H1 (cell line): ENCODE measurements around the gene MIPEP. TPM values are rescaled to one million over a fixed set of nuclear protein-coding genes. Genes with fewer than 3 reads are reported as not detected.

Experiments used
- CTCF ChIA-PET: fragments of 300-600 bp; sonication (Branson Sonifier 250); formaldehyde crosslinking; loops from one replicate; lab custom pipeline; 2021; ENCODE audit not compliant: partially characterized antibody; lab: Charles Lee
- POLR2A ChIA-PET: fragments of 300-600 bp; sonication (Branson Sonifier 250); formaldehyde crosslinking; loops from one replicate; lab custom pipeline; 2021; ENCODE audit warnings: inconsistent platforms; ENCODE audit not compliant: partially characterized antibody; lab: Charles Lee
- DNase-seq, 2 experiments: peaks; one replicate each; pipeline versions ENCODE4 v3.0.0 to v3.0.0-alpha.2; 2010 to 2022; ENCODE audit warnings: low spot score in 2 of 2, low read depth in 1 of 2, mixed read lengths in 1 of 2
- FAIRE-seq: peaks from 2 replicates; lab custom pipeline; 2011; peaks lifted over from hg19 to GRCh38; lab: Jason Lieb, UNC
- H2AFZ ChIP-seq: 2 replicates; pipeline ENCODE4 v1.8.1; 2012; ENCODE audit warnings: low read length, inconsistent platforms
- H2AK5ac ChIP-seq: 2 replicates; pipeline ENCODE4 v1.6.1; 2013; ENCODE audit warnings: low read depth, low read length
- H2BK120ac ChIP-seq: replicated peaks from 2 replicates; pipeline ENCODE3; 2013; ENCODE audit warnings: low read depth, low read length, inconsistent platforms
- H2BK12ac ChIP-seq: 2 replicates; pipeline ENCODE4 v1.6.1; 2013; ENCODE audit warnings: low read depth, low read length
- H2BK15ac ChIP-seq: 2 replicates; pipeline ENCODE4 v1.6.1; 2013; ENCODE audit warnings: low read length
- H2BK20ac ChIP-seq: 2 replicates; pipeline ENCODE4 v1.6.1; 2013; ENCODE audit warnings: low read length
- H2BK5ac ChIP-seq: 2 replicates; pipeline ENCODE4 v1.6.1; 2013; ENCODE audit warnings: low read depth, low read length
- H3K14ac ChIP-seq: 2 replicates; pipeline ENCODE4 v1.6.1; 2013; ENCODE audit warnings: inconsistent platforms; ENCODE audit not compliant: insufficient read length
- H3K18ac ChIP-seq: 2 replicates; pipeline ENCODE4 v1.6.1; 2013; ENCODE audit warnings: low read length; ENCODE audit errors: extremely low read depth
- H3K23ac ChIP-seq: 2 replicates; pipeline ENCODE4 v1.6.1; 2013; ENCODE audit warnings: inconsistent platforms; ENCODE audit not compliant: insufficient read length
- H3K23me2 ChIP-seq: 2 replicates; pipeline ENCODE4 v1.6.1; 2013; ENCODE audit warnings: low read depth, low read length
- H3K27ac ChIP-seq: 2 replicates; pipeline ENCODE4 v1.6.1; 2011; ENCODE audit warnings: low read depth, low read length, inconsistent platforms
- H3K27me3 ChIP-seq, 4 experiments: replicated peaks in 1 of 4; 1 replicate in 1 of 4; 2 replicates in 3 of 4; pipeline versions ENCODE4 v1.6.1 to v1.8.1; 2011 to 2013; ENCODE audit warnings: low read length in 3 of 4, mild to moderate bottlenecking in 3 of 4, inconsistent platforms in 2 of 4, mixed read lengths in 2 of 4, moderate library complexity in 1 of 4; ENCODE audit not compliant: control insufficient read depth in 3 of 4, insufficient read depth in 3 of 4; ENCODE audit errors: extremely low read depth in 1 of 4
- H3K36me3 ChIP-seq, 4 experiments: 2 replicates each; pipeline versions ENCODE4 v1.6.1 to v1.8.1; 2011 to 2013; ENCODE audit warnings: mild to moderate bottlenecking in 4 of 4, low read length in 3 of 4, moderate library complexity in 2 of 4, control low read depth in 1 of 4, inconsistent platforms in 1 of 4; ENCODE audit not compliant: insufficient read depth in 4 of 4, control insufficient read depth in 2 of 4
- H3K4ac ChIP-seq: replicated peaks from 2 replicates; pipeline ENCODE3; 2013; ENCODE audit warnings: low read length, low read depth, mixed read lengths, inconsistent platforms; ENCODE audit not compliant: insufficient read length
- H3K4me1 ChIP-seq, 4 experiments: replicated peaks in 1 of 4; 1 replicate in 1 of 4; 2 replicates in 3 of 4; pipeline versions ENCODE4 v1.6.1 to v1.8.1; 2011 to 2013; ENCODE audit warnings: low read length in 3 of 4, inconsistent platforms in 2 of 4, mixed read lengths in 1 of 4; ENCODE audit not compliant: insufficient read depth in 4 of 4, control insufficient read depth in 3 of 4
- H3K4me2 ChIP-seq, 2 experiments: 2 replicates each; pipeline versions ENCODE4 v1.6.1 to v1.8.1; 2011 to 2013; ENCODE audit warnings: low read depth in 2 of 2, low read length in 2 of 2, control low read depth in 1 of 2, inconsistent platforms in 1 of 2, mild to moderate bottlenecking in 1 of 2; ENCODE audit not compliant: insufficient read depth in 1 of 2
- H3K4me3 ChIP-seq, 4 experiments: fragments of 200-600, 300-600 bp in 1 of 4; sonication (generic), shearing (Covaris generic), sonication (Bioruptor Twin) in 1 of 4; 2 replicates each; pipeline versions ENCODE4 v1.5.1 to v1.8.1; 2011 to 2016; ENCODE audit warnings: low read length in 4 of 4, low read depth in 3 of 4, control low read depth in 2 of 4, inconsistent platforms in 2 of 4, mild to moderate bottlenecking in 2 of 4, mixed read lengths in 1 of 4, moderate library complexity in 1 of 4; ENCODE audit not compliant: insufficient read depth in 2 of 4; ENCODE audit errors: extremely low read depth in 1 of 4
- H3K56ac ChIP-seq: replicated peaks from 2 replicates; pipeline ENCODE3; 2013; ENCODE audit warnings: low read depth, mild to moderate bottlenecking, mixed read lengths, low read length, inconsistent platforms; ENCODE audit not compliant: insufficient read length
- H3K79me1 ChIP-seq: 2 replicates; pipeline ENCODE4 v1.6.1; 2013; ENCODE audit warnings: low read depth, low read length, control low read depth
- H3K79me2 ChIP-seq, 2 experiments: 2 replicates each; pipeline versions ENCODE4 v1.6.1 to v1.8.1; 2012 to 2013; ENCODE audit warnings: low read length in 2 of 2, mild to moderate bottlenecking in 2 of 2, inconsistent platforms in 1 of 2; ENCODE audit not compliant: insufficient read depth in 2 of 2, control insufficient read depth in 1 of 2
- H3K9ac ChIP-seq, 4 experiments: replicated peaks in 1 of 4; 1 replicate in 1 of 4; 2 replicates in 3 of 4; pipeline versions ENCODE4 v1.6.1 to v1.8.1; 2011 to 2013; ENCODE audit warnings: low read depth in 3 of 4, low read length in 3 of 4, control low read depth in 2 of 4, mild to moderate bottlenecking in 2 of 4, moderate library complexity in 2 of 4, inconsistent platforms in 1 of 4; ENCODE audit errors: extremely low read depth in 1 of 4
- H3K9me3 ChIP-seq, 2 experiments: 2 replicates each; pipeline versions ENCODE4 v1.6.1 to v1.8.1; 2012 to 2013; ENCODE audit warnings: mild to moderate bottlenecking in 2 of 2, moderate library complexity in 2 of 2, control low read depth in 1 of 2, inconsistent platforms in 1 of 2, low read depth in 1 of 2, low read length in 1 of 2, mixed read lengths in 1 of 2; ENCODE audit not compliant: insufficient read depth in 2 of 2
- H4K20me1 ChIP-seq, 2 experiments: replicated peaks in 1 of 2; 2 replicates each; pipeline versions ENCODE3 to v1.8.1; 2011 to 2013; ENCODE audit warnings: inconsistent platforms in 2 of 2, low read length in 2 of 2, mild to moderate bottlenecking in 1 of 2; ENCODE audit not compliant: insufficient read depth in 2 of 2, control insufficient read depth in 1 of 2
- H4K5ac ChIP-seq: 2 replicates; pipeline ENCODE4 v1.6.1; 2013; ENCODE audit warnings: low read length, low read depth, mixed read lengths, inconsistent platforms; ENCODE audit not compliant: insufficient read length
- H4K8ac ChIP-seq: 2 replicates; pipeline ENCODE4 v1.8.0; 2013; ENCODE audit warnings: mild to moderate bottlenecking, moderate library complexity, low read length, inconsistent platforms; ENCODE audit not compliant: insufficient read depth; ENCODE audit errors: extremely low read depth
- H4K91ac ChIP-seq: replicated peaks from 2 replicates; pipeline ENCODE3; 2013; ENCODE audit warnings: low read length, mixed read lengths, inconsistent platforms; ENCODE audit not compliant: insufficient read length
- EZH2 ChIP-seq: fragments of 200-600 bp; sonication (generic); IDR thresholded peaks from 2 replicates; pipeline ENCODE4 v1.7.1; 2012; ENCODE audit warnings: low read depth, mild to moderate bottlenecking, moderate library complexity, low read length, inconsistent platforms; ENCODE audit not compliant: severe bottlenecking
- SP1 ChIP-seq: IDR thresholded peaks from 2 replicates; pipeline ENCODE4 v1.6.1; 2011; ENCODE audit warnings: low read depth, low read length
- WGBS, 2 experiments: shearing (Covaris generic) in 1 of 2; methylation state at CpG; one replicate each; pipeline versions ENCODE4 v1.1.6 to v1.1.7; 2013 to 2015; ENCODE audit warnings: low lambda C conversion rate in 2 of 2, mixed read lengths in 2 of 2, inconsistent platforms in 1 of 2, low coverage in 1 of 2, missing lambda C conversion rate in 1 of 2; ENCODE audit not compliant: insufficient replicate concordance in 2 of 2, insufficient coverage in 1 of 2, insufficient read length in 1 of 2; ENCODE audit errors: extremely low coverage in 1 of 2, missing lambda C conversion rate in 1 of 2; 5-methylcytosine and 5-hydroxymethylcytosine counted together
- long read RNA-seq, 2 experiments: library from RNA in 1 of 2; library from capped mRNA in 1 of 2; stranded (forward); transcript quantifications; one replicate each; pipeline ENCODE4 v2.0.0, GENCODE V29; 2021; ENCODE audit warnings: inconsistent platforms in 1 of 2
- polyA minus RNA-seq, 3 experiments: library from RNA; depleted of rRNA, polyadenylated mRNA; stranded (reverse); fragments of >200 nt; gene quantifications; 1 replicate in 2 of 3; 2 replicates in 1 of 3; pipeline ENCODE4 v1.2.3, GENCODE V29; 2011
- polyA plus RNA-seq, 7 experiments: library from polyadenylated mRNA; depleted of rRNA in 3 of 7; stranded (reverse) in 5 of 7; unstranded in 2 of 7; fragments of >200 nt in 5 of 7; fragments of 200-250 nt in 2 of 7; gene quantifications; 1 replicate in 5 of 7; 2 replicates in 1 of 7; 4 replicates in 1 of 7; pipeline versions ENCODE4 v1.2.1 to v1.2.3, GENCODE V29; 2011 to 2013; ENCODE audit warnings: missing spikeins in 2 of 7, mixed read lengths in 2 of 7
- total RNA-seq: library from RNA; stranded (reverse); fragmentation: NEBNext Ultra II Directional; extraction: Animal tissue kit (Norgen Biotek cat#: 25700); gene quantifications from 2 replicates; pipeline ENCODE4 v1.2.1, GENCODE V29; 2021

MIPEP gene
- total RNA-seq = 23.8 and 24.2 TPM in 2 replicates
- 18.0 and 24.0 TPM in 2 replicates for polyA plus RNA-seq (2011; rRNA removed)
- 17.7 TPM for polyA plus RNA-seq (2011; cell fraction: cytosol; rRNA removed)
- 21.8 TPM for polyA plus RNA-seq (2011; cell fraction: nucleus; rRNA removed)
- polyA plus RNA-seq (2012, experiment 1 of 2) = 27.0 to 42.2 TPM (median 33.4 TPM) in 4 replicates
- 15.4 TPM for polyA plus RNA-seq (2012, experiment 2 of 2)
- polyA plus RNA-seq (2013, experiment 1 of 2) = 22.8 TPM
- 20.2 TPM for polyA plus RNA-seq (2013, experiment 2 of 2)
- polyA minus RNA-seq (2011; rRNA and poly(A)+ RNA removed) = 18.4 and 20.3 TPM in 2 replicates
- polyA minus RNA-seq (2011; cell fraction: cytosol; rRNA and poly(A)+ RNA removed) = 7.6 TPM
- 22.2 TPM for polyA minus RNA-seq (2011; cell fraction: nucleus; rRNA and poly(A)+ RNA removed)
- long read RNA-seq, experiment 1, transcript MIPEP-201 (19 exons, 2,400 nt) = major isoform, 11 of 23 reads
- long read RNA-seq, experiment 1, partial matches to known transcripts = 10 of 23 reads
- long read RNA-seq, experiment 1, other reads (novel, unspliced or antisense) = 2 of 23 reads
- long read RNA-seq, experiment 2, partial matches to known transcripts = 3 of 4 reads
- long read RNA-seq, experiment 2, other reads (novel, unspliced or antisense) = 1 of 4 reads

DNA sequence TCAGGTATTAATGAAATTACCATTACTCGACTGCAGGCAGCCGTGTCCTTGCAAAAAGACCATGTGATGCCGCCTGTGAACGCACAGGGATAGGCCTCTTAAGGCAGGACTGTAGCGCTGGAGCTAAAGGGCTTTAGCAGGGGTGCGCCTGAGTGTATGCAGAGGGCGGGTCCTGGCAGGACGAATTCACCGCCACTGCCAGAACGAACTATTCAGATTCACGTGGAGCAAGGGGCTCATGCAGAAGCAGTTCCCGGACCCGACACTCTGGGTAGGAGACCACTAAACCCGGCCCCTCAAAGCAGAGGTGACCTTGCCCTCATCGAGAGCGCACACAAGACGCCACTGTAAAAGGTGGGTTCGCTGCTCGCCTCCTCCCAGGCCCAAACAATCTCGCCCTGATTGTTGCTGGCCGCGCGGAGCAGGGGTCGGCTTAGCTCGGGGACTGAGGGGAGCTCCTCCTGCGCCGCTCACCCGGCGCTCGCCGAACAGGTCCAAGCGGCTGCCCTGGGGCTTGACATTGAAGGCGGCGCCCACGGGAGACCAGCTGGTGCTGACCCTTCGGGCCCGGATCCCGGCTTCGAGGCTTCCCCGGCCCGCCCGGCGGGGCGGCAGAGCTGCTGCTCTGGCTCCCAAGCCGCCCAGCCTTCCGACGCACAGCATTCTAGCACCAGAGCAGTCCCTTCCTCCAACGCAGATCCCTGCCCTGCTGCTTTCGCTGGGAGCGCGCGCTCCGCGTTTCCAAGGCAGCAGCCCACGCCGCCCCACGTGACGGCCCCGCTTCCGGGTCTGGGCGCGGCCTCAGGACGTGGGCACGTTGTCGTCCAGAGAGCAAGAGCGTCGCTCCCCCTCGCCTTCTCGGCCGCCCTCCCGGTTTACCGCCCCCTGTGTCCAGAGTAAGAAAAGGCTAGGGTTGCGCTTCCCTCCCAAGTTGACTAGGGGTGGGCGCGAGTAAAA is at the start of gene MIPEP:
TSS of gene MIPEP (minus strand) at position 743 of the 957 bp plus-strand sequence. CDS start at position 663, 80 bp downstream.
- no peak within 1 kb of the TSS for H3K4ac ChIP-seq
- peaks cover 0 to 5% of the 10 kb centered on the region in 2 experiments; a peak in 2 of 4 replicates for H3K79me2 ChIP-seq
- no peaks in the 10 kb centered on the region for H3K9me3 ChIP-seq
- no peak within 1 kb of the TSS; the same call in 1 of the 2 replicates for H3K18ac ChIP-seq
- H3K56ac ChIP-seq = peak within 1 kb of the TSS; percentile 87
- H2AK5ac ChIP-seq = no peak within 1 kb of the TSS
- H4K5ac ChIP-seq = peak within 1 kb of the TSS; percentile 47
- peak within 1 kb of the TSS; percentile 29 for H3K27ac ChIP-seq
- H3K36me3 ChIP-seq = peaks cover 0 to 9% (median 6%) of the 10 kb centered on the region in 4 experiments; a peak in 5 of 8 replicates
- H3K27me3 ChIP-seq = no peaks in the 10 kb centered on the region
- no peak within 1 kb of the TSS for H3K14ac ChIP-seq
- H3K9ac ChIP-seq = peak within 1 kb of the TSS; percentile 56 to 80 (median 78); a peak in 6 of 7 replicates
- 2% methylated on average over 74 of the region's 75 CpGs; no CpG with 5 or more reads in 1 of the 2 experiments for WGBS, 2 experiments
- FAIRE-seq (no peak), DNase-seq (peak; percentile 84 to 92)
- peak within 1 kb of the TSS; percentile 88; the same call in 1 of the 2 replicates for H2AFZ ChIP-seq
- H2BK5ac ChIP-seq = no peak within 1 kb of the TSS; the same call in 1 of the 2 replicates
- ChIA-PET POLR2A (interaction anchor here (0.6 to 1.5 kb wide), 4 partner anchors 13 to 116 kb away, joined by 3 to 4 read pairs (median 3); no protein-coding TSS in a partner anchor), CTCF (interaction anchor here (0.5 to 3.2 kb wide), 28 partner anchors 9 to 509 kb away, joined by 3 to 19 read pairs (median 4); no protein-coding TSS in a partner anchor)
- no peak within 1 kb of the TSS for H2BK20ac ChIP-seq
- no peak within 1 kb of the TSS for H2BK12ac ChIP-seq
- H2BK15ac ChIP-seq = no peak within 1 kb of the TSS
- H3K4me1 ChIP-seq = peaks cover 0 to 3% (median 1%) of the 10 kb centered on the region in 4 experiments; a peak in 4 of 7 replicates
- no peaks in the 10 kb centered on the region for H3K79me1 ChIP-seq
- H3K4me2 ChIP-seq = peak within 1 kb of the TSS; percentile 88
- H3K23me2 ChIP-seq = 0 out of 2 replicates have a peak, but pooled peaks cover 1% of the 10 kb centered on the region
- H4K91ac ChIP-seq = no peak within 1 kb of the TSS
- peak within 1 kb of the TSS; percentile 82 to 92 (median 90) for H3K4me3 ChIP-seq
- no peak within 1 kb of the TSS for H3K23ac ChIP-seq
- H4K8ac ChIP-seq = no peak within 1 kb of the TSS
- H4K20me1 ChIP-seq = no peaks in the 10 kb centered on the region
- H2BK120ac ChIP-seq = no peak within 1 kb of the TSS
- TF ChIP-seq EZH2 = no peak
- no peak for TF ChIP-seq SP1
